Thyroid gland (tissue), 4 donors: Measurements from ENCODE around the gene SEZ6L.

Experiments
- POLR2A ChIP-seq, 2 donors: fragments of 450-650 bp; IDR thresholded peaks; one replicate each; pipeline ENCODE4 v1.6.1; 2017; ENCODE audit warnings: antibody characterized with exemption in 2 of 2, mild to moderate bottlenecking in 2 of 2, moderate library complexity in 1 of 2
- TF ChIP-seq, protein P1 (sequence below), 6 experiments: fragments of 200-600 bp in 3 of 6; fragments of 450-650 bp in 3 of 6; sonication (generic) in 3 of 6; IDR thresholded peaks; one replicate each; pipeline ENCODE4 v1.5.1; 2016 to 2019; ENCODE audit warnings: antibody characterized with exemption in 6 of 6, mild to moderate bottlenecking in 2 of 6, inconsistent platforms in 1 of 6, moderate library complexity in 1 of 6

DNA sequence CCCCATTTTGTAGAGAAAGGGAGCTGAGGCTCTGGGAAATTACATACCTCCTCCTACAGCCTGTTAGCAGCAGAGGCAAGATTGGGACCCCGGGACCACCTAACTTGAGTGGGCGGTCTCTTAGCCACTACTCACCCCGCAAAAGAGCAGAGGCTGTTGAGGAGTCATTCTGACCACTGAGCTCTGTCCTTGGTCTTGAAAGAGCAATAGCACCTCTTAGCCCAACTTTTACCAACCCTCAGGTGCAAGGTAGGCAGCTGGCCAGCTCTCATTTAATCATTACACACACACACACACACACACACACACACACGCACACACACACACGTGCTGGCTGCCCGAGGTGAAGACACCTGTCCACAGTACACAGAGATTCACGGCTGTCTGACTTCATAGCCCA is 144.0 kb downstream of the SEZ6L start:
- TF ChIP-seq POLR2A (IDR thresholded peaks at IDR 0.05), result no peak
- TF ChIP-seq, protein P1, sequence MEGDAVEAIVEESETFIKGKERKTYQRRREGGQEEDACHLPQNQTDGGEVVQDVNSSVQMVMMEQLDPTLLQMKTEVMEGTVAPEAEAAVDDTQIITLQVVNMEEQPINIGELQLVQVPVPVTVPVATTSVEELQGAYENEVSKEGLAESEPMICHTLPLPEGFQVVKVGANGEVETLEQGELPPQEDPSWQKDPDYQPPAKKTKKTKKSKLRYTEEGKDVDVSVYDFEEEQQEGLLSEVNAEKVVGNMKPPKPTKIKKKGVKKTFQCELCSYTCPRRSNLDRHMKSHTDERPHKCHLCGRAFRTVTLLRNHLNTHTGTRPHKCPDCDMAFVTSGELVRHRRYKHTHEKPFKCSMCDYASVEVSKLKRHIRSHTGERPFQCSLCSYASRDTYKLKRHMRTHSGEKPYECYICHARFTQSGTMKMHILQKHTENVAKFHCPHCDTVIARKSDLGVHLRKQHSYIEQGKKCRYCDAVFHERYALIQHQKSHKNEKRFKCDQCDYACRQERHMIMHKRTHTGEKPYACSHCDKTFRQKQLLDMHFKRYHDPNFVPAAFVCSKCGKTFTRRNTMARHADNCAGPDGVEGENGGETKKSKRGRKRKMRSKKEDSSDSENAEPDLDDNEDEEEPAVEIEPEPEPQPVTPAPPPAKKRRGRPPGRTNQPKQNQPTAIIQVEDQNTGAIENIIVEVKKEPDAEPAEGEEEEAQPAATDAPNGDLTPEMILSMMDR (IDR thresholded peaks at IDR 0.05), result no peak
